GM19023 (cell line): ENCODE measurements around the gene NOC4L.
"Not testable (repeated sequence)": the region's sequence is repeated elsewhere in the genome, so short reads cannot be mapped to it uniquely, and the experiment has no call there.

Experiments used
- ATAC-seq: cut with Tn5 transposase; IDR thresholded peaks from one replicate; pipeline ENCODE4 v1.9.1; 2021; ENCODE audit warnings: mild to moderate bottlenecking, moderate library complexity; ENCODE audit not compliant: unreplicated experiment

The NOC4L gene

GRCh38 chr12:132191715-132192553 lies 47.7 kb downstream of the NOC4L start:
- ATAC-seq: no peak

GRCh38 chr12:132194056-132194455 lies 49.8 kb downstream of the NOC4L start:
- no peak for ATAC-seq

- no peak for ATAC-seq
Observed at GRCh38 chr12:132194556-132194955, 50.3 kb downstream of the NOC4L start.

- ATAC-seq: not testable (repeated sequence)
Observed at GRCh38 chr12:132195242-132195641, 51.0 kb downstream of the NOC4L start.

- no peak for ATAC-seq
Observed at GRCh38 chr12:132196038-132196872, 52.0 kb downstream of the NOC4L start.

- ATAC-seq: no peak
Observed at GRCh38 chr12:132196873-132197390, 52.7 kb downstream of the NOC4L start.

GRCh38 chr12:132197581-132198354 lies 53.5 kb downstream of the NOC4L start:
- no peak for ATAC-seq

- no peak for ATAC-seq
Observed at GRCh38 chr12:132199101-132199500, 54.8 kb downstream of the NOC4L start.

GRCh38 chr12:132199526-132200319 lies 55.5 kb downstream of the NOC4L start:
- no peak for ATAC-seq

- no peak for ATAC-seq
Observed at GRCh38 chr12:132200800-132201199, 56.5 kb downstream of the NOC4L start.

GRCh38 chr12:132201391-132202120 lies 57.3 kb downstream of the NOC4L start:
- no peak for ATAC-seq
